Activated T-helper 2 cell treated with anti-CD3 and anti-CD28 coated beads, Interferon-gamma antibody, Interleukin-2, Interleukin-4, amounts not matched to agents 10 μg/mL and 5 μg/mL and 100 μg/mL, durations not matched to agents 14 hours and 24 hours and 36 hours (primary cell): Measurements from ENCODE around the gene PLB1. TPM values are rescaled to one million over a fixed set of nuclear protein-coding genes. Genes with fewer than 3 reads are reported as not detected.

Experiments
- DNase-seq: peaks from one replicate; pipeline ENCODE4 v3.0.0; 2021; ENCODE audit warnings: low spot score
- H3K27ac Mint-ChIP-seq: one replicate; pipeline ENCODE4 v1.8.0; 2021; ENCODE audit warnings: mixed read lengths
- H3K27me3 Mint-ChIP-seq: one replicate; pipeline ENCODE4 v1.8.0; 2021; ENCODE audit warnings: low read depth, mixed read lengths
- H3K36me3 Mint-ChIP-seq: one replicate; pipeline ENCODE4 v1.8.0; 2021; ENCODE audit warnings: low read depth, mixed read lengths
- H3K4me1 Mint-ChIP-seq: one replicate; pipeline ENCODE4 v1.8.0; 2021; ENCODE audit warnings: low read depth, mixed read lengths
- H3K4me3 Mint-ChIP-seq: one replicate; pipeline ENCODE4 v1.8.0; 2021; ENCODE audit warnings: low read depth, mild to moderate bottlenecking, moderate library complexity, mixed read lengths
- H3K9me3 Mint-ChIP-seq: one replicate; pipeline ENCODE4 v1.8.0; 2021; ENCODE audit warnings: mixed read lengths
- intact Hi-C: fragments of 100-400 bp; cut with micrococcal nuclease; formaldehyde crosslinking; loops from one replicate; pipeline ENCODE4 v1.15.1; 2023
- total RNA-seq: library from RNA; stranded (reverse); gene quantifications from 2 replicates; pipeline ENCODE4 v1.2.3, GENCODE V29; 2022

PLB1 gene
- total RNA-seq, 1 donor from 2014 or later, result 1.8 TPM

- H3K27ac Mint-ChIP-seq, result no peak overlapping the region
- intact Hi-C loops, result no loop called here
- H3K4me3 Mint-ChIP-seq, result no peak overlapping the region
- peaks cover 37% of the 10 kb centered on the region for H3K4me1 Mint-ChIP-seq
- peaks cover 13% of the 10 kb centered on the region for H3K36me3 Mint-ChIP-seq
- no peaks in the 10 kb centered on the region for H3K9me3 Mint-ChIP-seq
- DNase-seq, result no peak
- no peaks in the 10 kb centered on the region for H3K27me3 Mint-ChIP-seq
Observed at GRCh38 chr2:28613186-28613585, 117.3 kb downstream of the PLB1 start.

GRCh38 chr2:28613633-28614501 lies 118.0 kb downstream of the PLB1 start:
- peak; percentile 31 for DNase-seq
- Mint-ChIP-seq H3K4me1 (peaks cover 42% of the 10 kb centered on the region), H3K4me3 (no peak overlapping the region), H3K27ac (no peak overlapping the region), H3K36me3 (peaks cover 13% of the 10 kb centered on the region), H3K27me3 (no peaks in the 10 kb centered on the region), H3K9me3 (no peaks in the 10 kb centered on the region)
- intact Hi-C loops, result loop anchor here (1.0 to 2.0 kb wide), 3 partner anchors 11 to 196 kb away; partner anchors contain the start of gene SPDYA

- Mint-ChIP-seq H3K4me1 (peaks cover 48% of the 10 kb centered on the region), H3K36me3 (peaks cover under 1% of the 10 kb centered on the region), H3K9me3 (no peaks in the 10 kb centered on the region), H3K4me3 (no peak overlapping the region), H3K27me3 (no peaks in the 10 kb centered on the region), H3K27ac (no peak overlapping the region)
- no peak for DNase-seq
- intact Hi-C loops, result loop anchor here (1.0 to 2.0 kb wide), 3 partner anchors 21 to 136 kb away; partner anchors contain the start of gene PPP1CB
Observed at GRCh38 chr2:28615706-28616105, 119.8 kb downstream of the PLB1 start.

GRCh38 chr2:28616396-28616999 lies 120.6 kb downstream of the PLB1 start:
- no peak for DNase-seq
- Mint-ChIP-seq H3K9me3 (no peaks in the 10 kb centered on the region), H3K4me3 (no peak overlapping the region), H3K36me3 (no peaks in the 10 kb centered on the region), H3K4me1 (peaks cover 48% of the 10 kb centered on the region), H3K27ac (no peak overlapping the region), H3K27me3 (no peaks in the 10 kb centered on the region)
- intact Hi-C loops, result no loop called here

- H3K36me3 Mint-ChIP-seq, result no peaks in the 10 kb centered on the region
- DNase-seq, result no peak
- H3K4me1 Mint-ChIP-seq, result peaks cover 56% of the 10 kb centered on the region
- H3K27me3 Mint-ChIP-seq, result no peaks in the 10 kb centered on the region
- H3K27ac Mint-ChIP-seq, result peak overlapping the region; percentile 40
- intact Hi-C loops, result no loop called here
- no peaks in the 10 kb centered on the region for H3K9me3 Mint-ChIP-seq
- no peak overlapping the region for H3K4me3 Mint-ChIP-seq
Observed at GRCh38 chr2:28617502-28618184, 121.8 kb downstream of the PLB1 start.

- H3K27me3 Mint-ChIP-seq, result no peaks in the 10 kb centered on the region
- no peak overlapping the region for H3K4me3 Mint-ChIP-seq
- no peaks in the 10 kb centered on the region for H3K9me3 Mint-ChIP-seq
- intact Hi-C loops, result no loop called here
- H3K4me1 Mint-ChIP-seq, result peaks cover 64% of the 10 kb centered on the region
- no peaks in the 10 kb centered on the region for H3K36me3 Mint-ChIP-seq
- DNase-seq, result no peak
- H3K27ac Mint-ChIP-seq, result peak overlapping the region; percentile 71
Observed at GRCh38 chr2:28618221-28619141, 122.6 kb downstream of the PLB1 start.

GRCh38 chr2:28619213-28620196 lies 123.6 kb downstream of the PLB1 start:
- H3K4me3 Mint-ChIP-seq, result no peak overlapping the region
- no peak for DNase-seq
- H3K36me3 Mint-ChIP-seq, result no peaks in the 10 kb centered on the region
- peak overlapping the region; percentile 96 for H3K27ac Mint-ChIP-seq
- intact Hi-C loops, result loop anchor here (2.0 to 10.0 kb wide), 5 partner anchors 25 to 227 kb away; partner anchors contain the start of genes FOSL2 and PPP1CB
- no peaks in the 10 kb centered on the region for H3K27me3 Mint-ChIP-seq
- peaks cover 73% of the 10 kb centered on the region for H3K4me1 Mint-ChIP-seq
- peaks cover 9% of the 10 kb centered on the region for H3K9me3 Mint-ChIP-seq

- Mint-ChIP-seq H3K9me3 (peaks cover 9% of the 10 kb centered on the region), H3K4me3 (peak overlapping the region; percentile 20), H3K27me3 (no peaks in the 10 kb centered on the region), H3K4me1 (peaks cover 81% of the 10 kb centered on the region), H3K36me3 (no peaks in the 10 kb centered on the region), H3K27ac (peak overlapping the region; percentile 96)
- intact Hi-C loops, result loop anchor here (2.0 to 10.0 kb wide), 5 partner anchors 26 to 228 kb away; partner anchors contain the start of genes FOSL2 and PPP1CB
- DNase-seq, result no peak
Observed at GRCh38 chr2:28620291-28620793, 124.5 kb downstream of the PLB1 start.

GRCh38 chr2:28620801-28621171 lies 124.9 kb downstream of the PLB1 start:
- intact Hi-C loops, result loop anchor here (2.0 to 10.0 kb wide), 5 partner anchors 26 to 228 kb away; partner anchors contain the start of genes FOSL2 and PPP1CB
- Mint-ChIP-seq H3K27ac (peak overlapping the region; percentile 96), H3K27me3 (no peaks in the 10 kb centered on the region), H3K9me3 (peaks cover 9% of the 10 kb centered on the region), H3K36me3 (no peaks in the 10 kb centered on the region), H3K4me3 (no peak overlapping the region), H3K4me1 (peaks cover 86% of the 10 kb centered on the region)
- no peak for DNase-seq

GRCh38 chr2:28621172-28622100 lies 125.6 kb downstream of the PLB1 start:
- intact Hi-C loops, result loop anchor here (2.0 to 10.0 kb wide), 5 partner anchors 27 to 229 kb away; partner anchors contain the start of genes FOSL2 and PPP1CB
- H3K4me3 Mint-ChIP-seq, result peak overlapping the region; percentile 52
- H3K4me1 Mint-ChIP-seq, result peaks cover 89% of the 10 kb centered on the region
- H3K27me3 Mint-ChIP-seq, result no peaks in the 10 kb centered on the region
- H3K36me3 Mint-ChIP-seq, result no peaks in the 10 kb centered on the region
- DNase-seq, result peak; percentile 74
- H3K9me3 Mint-ChIP-seq, result peaks cover 9% of the 10 kb centered on the region
- H3K27ac Mint-ChIP-seq, result peak overlapping the region; percentile 96
